HG03095 (cell line): Measurements from ENCODE around the gene ZMYND8.
"Not testable (repeated sequence)": the region's sequence is repeated elsewhere in the genome, so short reads cannot be mapped to it uniquely, and the experiment has no call there.

ENCODE experiments used
- ATAC-seq: cut with Tn5 transposase; IDR thresholded peaks from one replicate; pipeline ENCODE4 v1.9.1; 2021; ENCODE audit warnings: moderate library complexity; ENCODE audit not compliant: unreplicated experiment

The ZMYND8 gene

GRCh38 chr20:47356526-47357295 lies at the start of gene ZMYND8:
Gene ZMYND8 (minus strand): TSS chr20:47356699. CDS start chr20:47356670, 29 bp downstream.
- ATAC-seq: no peak

- no peak for ATAC-seq
Measured at GRCh38 chr20:47405775-47406325, 49.4 kb upstream of the ZMYND8 start.

- no peak for ATAC-seq
Measured at GRCh38 chr20:47400685-47401084, 44.2 kb upstream of the ZMYND8 start.

GRCh38 chr20:47397652-47398301 lies 41.3 kb upstream of the ZMYND8 start:
- ATAC-seq: no peak

- ATAC-seq: no peak
Measured at GRCh38 chr20:47396762-47397476, 40.4 kb upstream of the ZMYND8 start.

GRCh38 chr20:47393796-47394514 lies 37.5 kb upstream of the ZMYND8 start:
- ATAC-seq: not testable (repeated sequence)

GRCh38 chr20:47392721-47393073 lies 36.2 kb upstream of the ZMYND8 start:
- no peak for ATAC-seq

GRCh38 chr20:47392015-47392720 lies 35.7 kb upstream of the ZMYND8 start:
- ATAC-seq: no peak

GRCh38 chr20:47391276-47392010 lies 34.9 kb upstream of the ZMYND8 start:
- ATAC-seq: no peak

GRCh38 chr20:47389867-47390347 lies 33.4 kb upstream of the ZMYND8 start:
- ATAC-seq: no peak

GRCh38 chr20:47385968-47386367 lies 29.5 kb upstream of the ZMYND8 start:
- ATAC-seq: not testable (repeated sequence)

- no peak for ATAC-seq
Measured at GRCh38 chr20:47382746-47383415, 26.4 kb upstream of the ZMYND8 start.

- ATAC-seq: no peak
Measured at GRCh38 chr20:47380481-47380880, 24.0 kb upstream of the ZMYND8 start.

GRCh38 chr20:47379433-47380150 lies 23.1 kb upstream of the ZMYND8 start:
- ATAC-seq: no peak

- no peak for ATAC-seq
Measured at GRCh38 chr20:47377122-47377722, 20.7 kb upstream of the ZMYND8 start.

GRCh38 chr20:47376096-47376643 lies 19.7 kb upstream of the ZMYND8 start:
- not testable (repeated sequence) for ATAC-seq

GRCh38 chr20:47374121-47374520 lies 17.6 kb upstream of the ZMYND8 start:
- not testable (repeated sequence) for ATAC-seq
